Measurements from ENCODE around the gene GABRG3. TPM values are rescaled to one million over a fixed set of nuclear protein-coding genes. Genes with fewer than 3 reads are reported as not detected.

GABRG3 gene
- polyA plus RNA-seq, 2 of the 4 experiments (the other 2 are of a cell fraction) = 0.08 to 0.18 TPM

DNA sequence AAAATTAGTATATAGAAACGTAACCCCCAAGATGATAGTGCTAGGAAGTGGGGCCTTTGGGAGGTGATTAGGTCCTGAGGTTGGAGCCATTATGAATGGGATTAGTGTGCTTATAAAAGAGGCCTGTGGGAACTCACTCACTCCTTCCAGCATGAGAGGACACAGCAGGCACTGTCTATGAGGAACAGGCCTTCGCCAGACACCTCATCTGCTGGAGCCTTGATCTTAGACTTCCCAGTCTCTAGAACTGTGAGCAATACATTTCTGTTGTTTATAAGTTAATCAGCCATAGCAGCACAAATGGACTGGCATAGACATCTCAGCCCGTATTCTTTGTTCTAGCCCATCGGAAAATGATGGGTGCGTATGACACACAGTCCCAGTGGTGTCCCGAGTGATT lies 152.3 kb downstream of the GABRG3 start:
- no peak for DNase-seq (ENCODE audit: low read depth in 1 of 2, low spot score in 1 of 2)
- no peak overlapping the region for H3K4me3 ChIP-seq
- ChIA-PET CTCF (no interaction called here), POLR2A (no interaction called here)
- TF ChIP-seq CBX8 (IDR thresholded peaks at IDR 0.05) (no peak), RNF2 (IDR thresholded peaks at IDR 0.05; ENCODE audit: borderline replicate concordance, low read depth) (no peak), FOSL2 (IDR thresholded peaks at IDR 0.05) (no peak), FOSL2 (CRISPR knock-in tag; IDR thresholded peaks at IDR 0.05) (no peak), EHF (CRISPR knock-in tag; IDR thresholded peaks at IDR 0.05) (no peak)
- TF ChIP-seq, protein P1, sequence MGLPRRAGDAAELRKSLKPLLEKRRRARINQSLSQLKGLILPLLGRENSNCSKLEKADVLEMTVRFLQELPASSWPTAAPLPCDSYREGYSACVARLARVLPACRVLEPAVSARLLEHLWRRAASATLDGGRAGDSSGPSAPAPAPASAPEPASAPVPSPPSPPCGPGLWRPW (IDR thresholded peaks at IDR 0.05) = no peak
- 47% methylated on average over 6 of the region's 6 CpGs for WGBS (ENCODE audit: missing lambda C conversion rate)
- H3K4me1 ChIP-seq = no peaks in the 10 kb centered on the region
- no peak for ATAC-seq
- FAIRE-seq = no peak
- H3K27ac ChIP-seq = no peak overlapping the region
- no peak overlapping the region for H3K4me2 ChIP-seq
- no peaks in the 10 kb centered on the region for H3K9me3 ChIP-seq

DNA sequence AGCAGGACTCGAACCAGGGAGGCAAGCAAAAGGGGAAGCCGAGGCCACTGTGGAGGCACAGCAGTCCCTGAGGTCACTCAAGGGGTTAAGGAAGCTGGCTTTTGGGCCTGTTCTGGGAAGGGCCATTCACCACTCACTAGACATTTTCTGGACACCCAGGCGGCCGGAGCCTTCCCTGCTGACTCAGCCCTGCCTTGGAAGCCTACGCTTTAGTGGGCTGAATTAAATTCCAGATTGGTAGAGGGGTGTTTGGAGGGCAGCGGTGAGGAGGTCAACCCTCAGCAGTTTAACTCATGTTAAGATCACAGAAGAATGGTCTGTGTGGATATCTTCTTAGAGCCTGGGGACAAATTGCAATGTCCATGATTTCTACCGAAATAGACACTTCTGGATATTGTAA lies 152.8 kb downstream of the GABRG3 start:
- ChIA-PET POLR2A (no interaction called here), CTCF (no interaction called here)
- DNase-seq (ENCODE audit: low read depth in 1 of 2, low spot score in 1 of 2) (no peak), FAIRE-seq (no peak), ATAC-seq (no peak)
- whole genome bisulfite sequencing (ENCODE audit: missing lambda C conversion rate) = 28% methylated on average over 7 of the region's 7 CpGs
- no peak overlapping the region for H3K4me3 ChIP-seq
- TF ChIP-seq NPAS2 (CRISPR knock-in tag; IDR thresholded peaks at IDR 0.05; ENCODE audit: borderline replicate concordance) (no peak), CHD4 (IDR thresholded peaks at IDR 0.05; ENCODE audit: borderline replicate concordance) (no peak), ESRRA (IDR thresholded peaks at IDR 0.05; ENCODE audit: borderline replicate concordance, low read length) (no peak), FOSL2 (IDR thresholded peaks at IDR 0.05) (no peak), FOSL2 (CRISPR knock-in tag; IDR thresholded peaks at IDR 0.05) (no peak), JUNB (IDR thresholded peaks at IDR 0.05) (no peak), ZC3H11A (IDR thresholded peaks at IDR 0.05) (no peak), RFX5 (IDR thresholded peaks at IDR 0.05) (no peak), TFCP2L1 (CRISPR knock-in tag; IDR thresholded peaks at IDR 0.05) (no peak), POLR2AphosphoS2 (conservative IDR thresholded peaks at IDR 0.05; ENCODE audit: low read length) (no peak), JUN (IDR thresholded peaks at IDR 0.05) (no peak), CTCF (IDR thresholded peaks at IDR 0.05) (no peak), NR3C1 (IDR thresholded peaks at IDR 0.05) (no peak), CHD2 (IDR thresholded peaks at IDR 0.05; ENCODE audit: low read length, partially characterized antibody) (no peak), KDM1A (IDR thresholded peaks at IDR 0.05; ENCODE audit: low read depth) (no peak)
- H3K9me3 ChIP-seq = no peaks in the 10 kb centered on the region
- H3K4me1 ChIP-seq = no peaks in the 10 kb centered on the region
- H3K4me2 ChIP-seq = no peak overlapping the region
- no peak overlapping the region for H3K27ac ChIP-seq

GRCh38 chr15:27124287-27124871 lies 153.4 kb downstream of the GABRG3 start:
- DNase-seq (ENCODE audit: low read depth in 1 of 2, low spot score in 1 of 2) = no peak
- CTCF ChIA-PET = interaction anchor here (0.7 to 1.4 kb wide), 4 partner anchors 9 to 234 kb away, joined by 3 to 4 read pairs (median 4); no protein-coding TSS in a partner anchor
- TF ChIP-seq, protein P2, sequence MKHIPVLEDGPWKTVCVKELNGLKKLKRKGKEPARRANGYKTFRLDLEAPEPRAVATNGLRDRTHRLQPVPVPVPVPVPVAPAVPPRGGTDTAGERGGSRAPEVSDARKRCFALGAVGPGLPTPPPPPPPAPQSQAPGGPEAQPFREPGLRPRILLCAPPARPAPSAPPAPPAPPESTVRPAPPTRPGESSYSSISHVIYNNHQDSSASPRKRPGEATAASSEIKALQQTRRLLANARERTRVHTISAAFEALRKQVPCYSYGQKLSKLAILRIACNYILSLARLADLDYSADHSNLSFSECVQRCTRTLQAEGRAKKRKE (CRISPR knock-in tag; IDR thresholded peaks at IDR 0.05; ENCODE audit: low read depth) = no peak
- TF ChIP-seq SMC3 (IDR thresholded peaks at IDR 0.05) (no peak), RARB (CRISPR knock-in tag; IDR thresholded peaks at IDR 0.05) (no peak), MAZ (IDR thresholded peaks at IDR 0.05; ENCODE audit: borderline replicate concordance, low read depth, low read length) (no peak), FOXS1 (CRISPR knock-in tag; IDR thresholded peaks at IDR 0.05) (no peak), HDAC2 (IDR thresholded peaks at IDR 0.05) (no peak)
- TF ChIP-seq, protein P1 (IDR thresholded peaks at IDR 0.05) = no peak
- ATAC-seq = no peak
- 15% methylated on average over 4 of the region's 4 CpGs for WGBS (ENCODE audit: missing lambda C conversion rate)
- FAIRE-seq = no peak
- no peak overlapping the region for H3K4me2 ChIP-seq
- no peak overlapping the region for H3K27ac ChIP-seq
- no peaks in the 10 kb centered on the region for H3K4me1 ChIP-seq
- POLR2A ChIA-PET = no interaction called here
- H3K4me3 ChIP-seq = no peak overlapping the region
- H3K9me3 ChIP-seq = 0 out of 3 replicates have a peak, but pooled peaks cover 1% of the 10 kb centered on the region
